Adrenal gland (tissue), 5 donors: ENCODE data around the gene RIPOR2.

Experiments used
- CTCF ChIP-seq, 6 experiments: fragments of 450-650 bp in 4 of 6; fragments of 200-600 bp in 2 of 6; sonication (generic) in 1 of 6; IDR thresholded peaks; 1 replicate in 5 of 6; 2 replicates in 1 of 6; pipeline versions ENCODE4 v1.5.1 to v1.8.0; 2016 to 2021; ENCODE audit warnings: antibody characterized with exemption in 6 of 6, mild to moderate bottlenecking in 2 of 6, moderate library complexity in 1 of 6
- POLR2A ChIP-seq, 2 donors: fragments of 450-650 bp; IDR thresholded peaks; one replicate each; pipeline ENCODE4 v1.6.1; 2017; ENCODE audit warnings: antibody characterized with exemption in 2 of 2, mild to moderate bottlenecking in 2 of 2, moderate library complexity in 1 of 2
- donor health status: DM: no; HTN: no; CAD: no.

GRCh38 chr6:24925661-24926060 is 10.1 kb downstream of the RIPOR2 start:
- TF ChIP-seq POLR2A (IDR thresholded peaks at IDR 0.05) = no peak
- TF ChIP-seq CTCF (IDR thresholded peaks at IDR 0.05) = no peak
